GM21526 (cell line): ENCODE data around the gene GSG1L.
"Not testable (repeated sequence)": the region's sequence is repeated elsewhere in the genome, so short reads cannot be mapped to it uniquely, and the experiment has no call there.

ENCODE experiments used
- ATAC-seq: cut with Tn5 transposase; IDR thresholded peaks from one replicate; pipeline ENCODE4 v1.9.1; 2021; ENCODE audit warnings: moderate library complexity; ENCODE audit not compliant: unreplicated experiment, low FRiP score

The GSG1L gene

DNA sequence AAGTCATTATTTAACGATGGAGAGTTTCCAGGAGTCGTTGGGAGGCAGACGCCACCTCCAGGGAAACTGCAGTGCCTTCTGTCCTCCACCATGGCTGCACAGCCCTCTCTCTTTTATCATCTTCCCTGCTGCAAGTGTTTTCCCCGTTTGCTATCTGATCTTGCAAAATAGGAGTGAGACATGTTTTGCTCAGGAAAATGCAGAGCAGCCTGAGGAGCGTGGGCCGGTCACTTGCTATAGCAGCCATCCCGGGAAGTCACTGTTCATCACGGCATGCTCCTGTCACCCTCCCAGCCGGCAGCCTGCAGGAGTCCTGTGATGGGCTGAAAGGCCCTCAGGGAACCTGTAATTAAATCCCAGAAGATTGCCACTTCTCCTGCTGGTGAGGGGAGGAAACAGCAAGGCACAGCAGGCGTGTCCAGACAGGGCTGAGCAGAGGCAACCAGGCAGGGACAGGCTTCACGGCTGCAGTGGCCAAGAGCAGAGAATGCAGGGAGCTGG is 143.1 kb downstream of the GSG1L start:
- no peak for ATAC-seq

DNA sequence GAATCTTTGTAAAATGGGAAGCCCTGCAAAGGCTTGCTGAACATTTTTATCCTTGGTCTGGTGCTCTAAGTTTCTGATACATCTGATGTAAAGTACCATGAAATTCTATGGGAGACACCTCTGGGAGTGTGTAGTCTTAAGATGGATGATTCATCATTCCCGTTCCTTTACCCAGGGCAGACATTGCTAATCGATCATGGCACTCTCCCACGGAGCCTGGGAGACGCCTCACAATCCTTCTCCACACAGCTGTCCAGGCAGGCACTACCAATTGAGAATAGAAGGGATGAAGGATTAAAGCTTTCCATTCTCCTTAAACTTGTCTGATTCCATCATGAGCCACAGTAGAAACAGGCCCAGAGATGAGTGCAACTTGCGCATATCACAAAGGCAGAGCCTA is 144.8 kb downstream of the GSG1L start:
- ATAC-seq: no peak

DNA sequence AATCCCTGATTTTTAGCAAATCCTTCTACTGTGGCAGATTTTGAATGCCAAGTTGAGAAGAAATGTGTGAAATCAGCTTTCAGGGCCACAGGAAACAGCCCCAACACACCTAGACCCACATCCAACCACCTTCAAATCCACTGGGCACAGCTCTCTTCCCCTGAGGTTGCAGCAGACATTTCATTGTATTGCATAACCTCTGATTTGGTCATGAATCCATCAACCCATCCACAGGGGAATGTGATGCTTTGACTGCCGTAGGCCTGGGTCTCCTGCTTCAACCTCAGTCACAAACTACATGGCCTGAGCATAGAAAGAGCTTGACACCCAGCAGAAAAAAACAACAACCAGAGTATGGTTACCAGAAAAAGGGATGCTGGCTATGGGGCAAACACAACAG is 145.6 kb downstream of the GSG1L start:
- no peak for ATAC-seq

DNA sequence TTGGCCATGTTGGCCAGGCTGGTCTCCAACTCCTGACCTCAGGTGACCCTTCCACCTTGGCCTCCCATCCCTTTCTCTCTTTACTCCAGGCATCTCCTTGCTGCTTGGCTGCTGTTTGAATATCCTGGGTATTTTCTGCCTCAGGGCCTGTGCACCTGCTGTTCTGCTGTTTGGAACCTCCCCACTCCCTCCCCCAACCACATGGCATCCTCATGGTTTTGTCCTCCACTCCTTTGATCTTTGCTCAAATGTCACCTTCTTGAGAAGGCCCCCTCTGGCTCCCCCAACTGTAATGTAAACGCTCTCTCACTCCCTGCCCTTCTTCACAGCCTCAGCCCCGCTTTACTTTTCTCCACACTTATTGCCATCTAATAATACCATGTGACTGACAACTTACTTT is 152.0 kb downstream of the GSG1L start:
- ATAC-seq: no peak

DNA sequence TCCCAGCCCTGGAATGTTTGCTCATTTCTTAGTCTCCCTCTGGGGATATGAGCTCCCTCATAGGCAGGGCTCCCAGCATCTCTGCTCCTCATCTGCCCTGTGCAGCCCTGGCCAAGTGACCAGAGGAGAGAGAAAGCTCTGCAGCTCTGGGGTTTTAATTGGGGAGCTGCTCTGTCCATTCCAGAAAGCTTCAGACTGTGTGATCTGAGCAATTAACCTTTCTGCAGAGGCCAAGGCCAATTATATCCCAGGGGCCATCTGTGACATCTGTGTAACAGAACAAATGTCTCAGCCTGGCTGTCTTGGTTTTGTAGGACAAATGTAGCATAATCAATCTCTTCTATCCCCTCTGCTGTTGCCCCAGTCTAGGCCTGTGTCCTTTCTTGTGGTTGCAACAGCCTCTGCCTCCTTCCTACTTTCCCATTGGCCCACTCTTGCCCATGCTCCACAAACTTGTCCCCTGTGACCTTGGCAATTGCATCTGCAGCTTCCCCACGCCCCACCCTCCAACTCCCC is 156.0 kb downstream of the GSG1L start:
- ATAC-seq: no peak

DNA sequence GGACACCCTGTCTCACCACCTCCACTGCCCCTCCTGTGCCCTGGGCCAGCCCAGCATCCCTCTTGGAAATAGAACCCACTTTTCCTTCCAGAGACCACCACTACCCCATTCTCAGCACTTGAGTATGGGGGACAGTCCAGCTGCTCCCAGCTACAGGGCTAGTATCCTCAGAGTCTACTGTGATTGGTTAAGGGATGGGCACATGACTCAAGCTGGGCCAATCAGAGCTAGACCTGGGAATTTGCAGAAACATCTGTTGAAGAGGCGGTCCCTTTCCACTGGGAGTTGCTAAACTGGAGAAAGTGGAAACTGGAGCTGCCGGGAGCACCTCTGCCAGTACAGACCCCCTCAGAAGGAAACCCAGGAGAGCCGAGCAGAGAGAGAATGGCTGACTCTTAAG is 156.6 kb downstream of the GSG1L start:
- no peak for ATAC-seq

DNA sequence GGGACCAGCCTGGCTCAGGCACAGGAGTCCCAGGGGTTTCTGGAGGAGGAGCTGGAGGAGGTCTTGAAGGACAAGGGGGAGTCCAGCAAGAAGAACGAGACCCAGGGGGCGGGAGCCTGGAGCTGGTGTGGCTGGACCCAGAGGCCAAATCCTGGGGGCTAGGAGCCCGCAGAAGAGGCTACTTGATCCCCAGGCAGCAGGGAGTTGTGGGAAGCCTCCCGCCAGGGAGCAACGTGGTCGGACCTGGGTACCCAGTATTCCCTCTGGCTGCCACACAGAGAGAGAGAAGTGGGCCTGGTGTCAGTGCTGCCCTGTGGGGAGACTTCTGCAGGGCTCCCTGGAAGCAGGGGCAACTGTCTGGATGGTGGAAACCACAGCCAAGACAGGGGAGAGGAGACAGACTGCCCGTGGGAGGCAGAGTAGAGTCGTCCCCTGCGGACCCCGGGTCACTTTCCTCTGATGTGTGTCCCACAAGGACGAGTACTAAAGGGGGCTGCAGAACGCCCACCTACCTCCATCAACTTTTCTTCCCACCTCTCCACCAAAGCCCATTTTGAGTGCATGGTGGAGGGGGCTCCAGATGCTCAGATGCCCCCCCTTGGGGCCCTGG is 160.4 kb downstream of the GSG1L start:
- ATAC-seq: no peak

DNA sequence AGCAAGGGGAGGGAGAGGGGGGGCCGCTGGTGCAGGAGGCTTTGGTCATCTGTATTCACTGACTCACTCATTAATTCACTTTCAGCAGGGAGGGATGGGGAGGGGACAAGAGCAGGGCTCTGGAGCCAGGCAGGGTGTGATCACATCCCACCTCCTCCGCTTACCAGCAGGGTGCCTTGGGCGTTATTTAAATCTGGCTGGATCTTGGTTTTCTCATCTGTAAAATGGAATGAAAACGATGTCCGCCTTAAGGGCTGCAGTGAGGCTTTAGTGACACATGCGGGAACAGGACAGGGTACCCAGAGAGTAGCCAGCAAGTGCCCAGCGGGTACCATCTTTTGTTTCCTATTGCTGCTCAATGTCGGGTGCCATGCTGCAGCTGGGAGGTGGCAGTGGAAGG is 161.0 kb downstream of the GSG1L start:
- ATAC-seq: no peak

DNA sequence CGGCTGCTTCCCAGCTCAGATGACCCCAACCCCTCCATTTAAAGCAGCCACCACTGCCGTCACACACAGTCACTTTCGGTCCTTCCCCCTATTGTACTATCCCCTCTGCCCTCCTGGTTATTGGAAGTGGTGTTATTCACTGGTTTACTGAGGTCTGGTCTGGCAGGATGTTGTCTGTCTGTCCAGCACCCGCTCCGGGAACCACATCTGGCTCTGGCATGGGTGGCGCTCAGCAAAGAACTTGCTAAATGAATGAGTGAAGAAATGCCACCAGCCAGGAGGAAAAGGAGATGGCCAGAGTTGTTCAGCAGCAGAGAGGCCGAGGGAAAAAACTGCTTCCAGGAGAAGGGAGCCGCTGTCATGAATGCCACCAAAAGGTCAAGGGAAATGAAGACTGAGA is 161.6 kb downstream of the GSG1L start:
- no peak for ATAC-seq

DNA sequence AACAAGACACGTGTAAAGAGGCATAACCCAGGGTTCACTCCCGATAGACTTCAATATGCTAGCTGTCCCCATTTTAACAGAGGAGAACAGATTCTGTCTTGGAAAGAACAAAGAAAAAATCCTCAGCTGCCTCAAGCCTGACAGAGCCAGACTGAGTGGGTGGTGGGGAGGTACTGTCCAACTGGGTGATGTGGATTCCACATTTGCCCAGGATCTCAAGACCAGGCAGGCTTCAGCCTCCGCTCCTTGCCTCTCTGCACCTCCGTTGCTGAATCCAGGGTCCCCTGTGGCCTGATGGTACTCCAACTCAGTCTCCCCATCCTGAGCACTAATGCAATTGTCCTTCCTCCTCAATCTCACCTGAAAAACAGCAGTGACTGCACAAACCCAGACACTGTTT is 163.8 kb downstream of the GSG1L start:
- no peak for ATAC-seq

DNA sequence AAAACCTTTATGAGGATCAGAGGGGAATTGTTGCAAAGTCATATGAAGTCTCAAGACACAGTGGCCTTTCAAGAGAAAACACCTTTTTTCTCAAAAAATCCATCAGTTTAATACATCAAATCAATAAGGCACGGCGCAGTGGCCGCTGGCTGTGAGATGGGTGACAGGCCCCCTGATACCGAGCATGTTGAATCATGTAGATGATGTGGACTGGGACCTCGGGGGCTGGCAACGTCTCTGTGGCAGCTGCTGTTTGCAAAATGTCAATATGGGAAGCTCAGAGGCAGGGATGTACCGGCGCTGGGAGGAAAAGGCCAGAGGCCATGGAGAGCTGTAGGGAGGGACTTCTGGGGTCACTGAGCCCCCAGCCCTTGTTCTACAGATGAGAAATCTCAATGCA is 169.1 kb downstream of the GSG1L start:
- no peak for ATAC-seq

DNA sequence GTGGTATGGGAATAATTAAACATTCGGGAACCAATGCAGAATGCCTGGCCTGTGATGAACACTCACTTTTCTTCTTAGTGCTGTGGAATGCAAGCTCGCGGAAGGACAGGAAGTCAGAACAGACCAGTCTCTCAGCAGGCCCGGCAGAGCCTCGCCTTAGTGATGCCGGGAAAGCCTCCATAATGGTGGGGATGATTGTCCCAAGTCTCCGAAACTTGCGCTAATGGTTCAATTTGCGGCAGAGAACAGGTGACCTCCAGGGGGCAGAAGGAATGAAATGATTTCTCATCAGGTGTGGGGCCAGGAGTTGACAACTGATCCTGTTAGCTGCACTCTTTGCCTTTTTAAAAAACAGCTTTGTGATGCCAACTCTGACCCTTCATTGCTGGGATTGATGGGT is 170.6 kb downstream of the GSG1L start:
- no peak for ATAC-seq

DNA sequence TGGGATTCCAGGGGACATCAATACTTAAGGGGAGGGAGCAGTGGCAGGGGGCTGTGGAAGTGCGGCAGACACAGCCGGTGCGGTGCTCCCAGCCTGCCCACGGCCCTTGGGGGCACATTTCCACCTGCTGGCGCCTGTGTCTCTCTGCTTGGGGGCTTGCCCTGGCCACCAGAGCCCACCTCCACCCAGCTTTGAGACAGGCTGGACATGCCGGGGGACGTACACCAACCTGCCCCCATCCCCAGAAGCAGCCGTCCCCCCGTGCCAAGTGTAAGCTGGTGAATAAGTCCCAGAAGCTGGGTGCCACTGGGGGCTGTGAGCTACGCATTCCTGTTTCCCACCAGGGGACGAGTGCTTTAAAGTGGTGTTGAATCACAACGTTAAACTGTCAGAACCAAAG is 172.6 kb downstream of the GSG1L start:
- no peak for ATAC-seq

DNA sequence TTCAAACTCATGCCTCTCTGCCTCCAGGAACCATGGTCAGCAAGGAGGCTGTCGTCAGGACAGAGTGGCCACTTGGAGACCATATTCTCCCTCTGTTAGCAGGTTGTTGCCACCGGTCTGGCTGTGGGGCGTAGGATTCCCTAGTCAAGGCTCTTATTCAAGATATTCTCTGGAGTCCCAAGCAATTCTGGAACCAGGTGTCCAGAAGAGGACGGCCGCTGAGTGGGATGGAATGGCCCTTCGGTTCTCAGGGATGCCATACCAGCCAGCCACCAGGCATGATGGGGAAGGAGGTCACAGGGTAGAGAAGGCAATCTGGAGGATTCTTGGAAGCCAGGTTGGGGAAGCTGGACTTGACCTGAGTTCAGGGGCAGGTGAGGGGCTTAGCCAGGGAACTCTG is 173.5 kb downstream of the GSG1L start:
- no peak for ATAC-seq

DNA sequence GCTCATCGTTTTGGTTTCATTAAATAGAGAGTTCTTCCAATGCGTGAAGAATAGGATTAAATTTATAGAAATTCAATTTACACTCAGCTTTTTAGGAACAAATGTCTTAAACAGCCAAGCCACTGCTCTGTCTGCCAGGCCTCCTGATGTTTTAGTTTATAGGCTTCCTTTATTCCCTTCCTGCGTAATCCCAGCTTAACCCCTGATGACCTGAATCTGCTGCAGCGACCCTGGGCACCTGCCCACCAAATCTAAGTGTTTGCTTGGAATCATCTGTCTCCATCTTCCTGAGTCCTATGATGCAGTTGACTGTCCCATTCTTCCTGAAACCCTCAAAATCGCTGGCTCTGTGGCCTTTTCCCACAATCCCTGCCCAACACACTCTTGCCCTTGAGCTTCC is 179.9 kb downstream of the GSG1L start:
- no peak for ATAC-seq

DNA sequence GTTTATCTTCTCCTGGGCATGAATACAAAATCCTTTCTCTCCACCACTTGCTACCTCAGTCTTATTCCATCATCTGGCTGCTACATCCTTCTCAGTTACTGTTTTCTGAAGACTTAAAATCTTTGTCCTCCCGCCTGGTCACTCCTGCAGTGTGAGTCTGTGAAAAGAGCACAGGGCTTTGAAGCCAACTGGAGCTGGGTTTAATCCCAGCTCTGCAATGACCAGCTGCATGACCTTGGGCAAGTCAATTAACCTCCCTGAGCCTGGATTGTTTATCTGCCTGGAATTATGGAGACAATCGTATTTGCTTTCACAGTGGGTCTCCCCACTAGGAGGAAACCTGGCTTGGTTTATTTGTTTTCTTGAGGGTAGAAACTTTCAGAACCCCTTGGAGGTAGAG is 183.2 kb downstream of the GSG1L start:
- no peak for ATAC-seq

DNA sequence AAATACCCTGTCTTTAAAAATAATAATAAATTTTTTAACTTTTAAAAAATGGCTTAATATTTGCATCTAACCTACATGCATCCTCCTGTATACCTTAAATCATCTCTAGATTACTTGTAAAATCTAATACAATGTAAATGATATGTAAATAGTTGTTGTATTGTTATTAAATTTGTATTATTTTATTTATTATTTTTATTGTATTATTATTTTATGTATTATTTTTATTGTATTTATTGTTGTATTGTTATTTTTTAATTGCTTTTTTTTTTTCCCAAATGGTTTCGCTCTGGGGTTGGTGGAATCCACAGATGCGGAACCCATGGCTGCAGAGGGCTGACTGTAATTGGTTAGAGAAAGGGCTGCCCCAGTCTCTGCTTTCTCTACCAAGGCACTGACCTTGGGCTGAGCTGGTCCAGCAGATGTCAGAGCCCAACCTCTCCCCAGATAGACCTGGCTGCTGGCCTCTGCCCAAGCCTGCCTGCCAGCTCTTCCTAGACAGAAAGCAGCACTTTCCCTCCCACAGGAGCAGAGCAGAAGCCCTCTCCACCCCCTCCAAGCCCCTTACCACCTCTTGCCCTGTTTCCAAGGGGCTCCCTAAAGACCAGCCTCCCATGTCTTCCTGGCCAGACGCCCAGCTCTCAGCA is 183.8 kb downstream of the GSG1L start:
- ATAC-seq: no peak

DNA sequence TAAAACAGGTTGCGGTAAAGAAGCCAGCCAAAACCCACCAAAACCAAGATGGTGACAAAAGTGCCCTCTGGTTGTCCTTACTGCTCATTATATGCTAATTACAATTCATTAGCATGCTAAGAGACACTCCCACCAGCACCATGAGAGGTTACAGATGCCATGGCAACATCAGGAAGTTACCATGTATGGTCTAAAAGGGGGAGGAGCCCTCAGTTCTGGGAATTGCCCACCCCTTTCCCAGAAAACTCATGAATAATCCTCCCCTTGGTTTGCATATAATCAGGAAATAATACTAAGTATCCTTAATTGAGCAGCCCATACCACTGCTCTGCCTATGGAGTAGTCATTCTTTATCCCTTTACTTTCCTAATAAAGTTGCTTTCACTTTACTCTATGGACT is 190.9 kb downstream of the GSG1L start:
- not testable (repeated sequence) for ATAC-seq

DNA sequence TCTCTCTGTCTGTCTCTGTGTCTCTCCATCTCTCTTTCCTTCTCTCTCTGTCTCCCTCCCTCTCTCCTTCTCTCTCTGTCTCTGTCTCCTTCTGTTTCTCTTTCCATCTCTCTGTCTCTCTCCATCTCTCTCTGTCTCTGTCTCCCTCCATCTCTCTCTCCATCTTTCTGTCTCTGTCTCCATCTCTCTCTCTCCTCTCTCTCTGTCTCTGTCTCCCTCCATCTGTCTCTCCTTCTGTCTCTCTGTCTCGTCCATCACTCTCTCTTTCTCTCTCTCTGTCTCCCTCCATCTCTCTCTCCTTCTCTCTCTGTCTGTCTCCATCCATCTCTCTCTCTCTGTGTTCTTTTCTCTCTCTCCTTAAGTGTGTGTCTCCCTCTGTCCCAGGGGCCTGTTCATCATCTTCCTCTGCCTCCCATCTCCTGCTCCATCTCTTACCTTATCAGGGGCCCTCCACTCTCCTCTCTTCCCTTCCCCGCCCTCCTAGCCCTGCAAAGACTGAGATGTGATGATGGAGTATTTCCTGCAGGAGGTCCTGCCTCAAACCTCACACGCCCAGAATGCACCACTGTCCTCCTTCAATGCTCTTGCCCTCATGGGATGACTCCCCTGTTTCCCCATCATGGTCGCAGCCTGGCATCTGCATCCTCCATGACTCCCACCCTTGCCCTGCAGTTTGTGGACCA is 193.3 kb downstream of the GSG1L start:
- no peak for ATAC-seq

DNA sequence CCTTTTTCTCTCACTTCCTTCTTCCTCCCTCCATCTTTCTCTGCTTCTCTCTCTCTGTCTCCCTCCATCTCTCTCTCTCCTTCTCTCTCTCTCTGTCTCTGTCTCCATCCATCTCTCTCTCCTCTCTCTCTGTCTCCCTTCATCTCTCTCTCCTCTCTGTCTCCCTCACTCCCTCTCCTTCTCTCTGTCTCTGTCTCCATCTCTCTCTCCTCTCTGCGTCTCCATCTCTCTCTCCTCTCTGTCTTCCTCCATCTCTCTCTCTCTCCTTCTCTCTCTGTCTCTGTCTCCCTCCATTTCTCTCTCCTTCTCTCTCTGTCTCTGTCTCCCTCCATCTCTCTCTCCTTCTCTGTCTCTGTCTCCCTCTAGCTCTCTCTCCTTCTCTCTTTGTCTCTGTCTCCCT is 194.1 kb downstream of the GSG1L start:
- no peak for ATAC-seq

DNA sequence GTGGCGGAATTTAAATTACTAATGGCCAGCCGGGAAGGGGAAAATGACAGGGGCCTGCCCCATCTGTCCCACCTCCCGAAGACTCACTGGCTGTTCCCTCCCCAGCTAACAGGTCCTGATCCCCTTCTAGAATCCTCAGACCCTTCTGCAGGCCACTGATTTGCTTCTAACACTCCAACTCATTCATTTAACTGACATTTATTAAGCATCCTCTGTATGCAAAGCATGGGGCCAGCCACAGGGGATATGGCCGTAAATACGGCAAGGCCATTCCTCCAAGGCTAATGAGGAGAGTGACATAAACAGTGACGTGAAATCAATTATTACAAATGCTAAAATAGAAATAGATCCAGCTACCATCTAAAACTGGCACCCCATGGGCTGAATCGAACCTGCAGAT is 195.3 kb downstream of the GSG1L start:
- no peak for ATAC-seq
